K562 (cell line): ENCODE data around the gene ATXN7L2. TPM values are rescaled to one million over a fixed set of nuclear protein-coding genes. Genes with fewer than 3 reads are reported as not detected.

ENCODE experiments used
- ATAC-seq: fragments of 200-7000 bp; cut with Tn5 transposase; 3 replicates; pipeline ENCODE4 v1.9.1; 2020; ENCODE audit warnings: moderate library complexity
- BruUV-seq: library from RNA; stranded (reverse); fragments of 400-500 nt; replicated peaks from 2 replicates; lab custom pipeline; 2021; lab: Mats Ljungman, UMichigan
- CTCF ChIA-PET: fragments of 300-600 bp; formaldehyde crosslinking; extraction: SDS; loops from one replicate; lab custom pipeline; 2021; ENCODE audit warnings: low intra/inter-chr PET ratio; lab: Yijun Ruan, JAX
- POLR2A ChIA-PET: fragments of 300-600, 350-650 bp; sonication (Branson Sonifier 250); formaldehyde crosslinking; extraction: SDS; loops from one replicate; lab custom pipeline; 2021; ENCODE audit warnings: antibody characterized with exemption, inconsistent platforms; lab: Yijun Ruan, JAX
- DNase-seq, 4 experiments: peaks; one replicate each; pipeline versions ENCODE4 v3.0.0 to v3.0.0-alpha.2; 2011 to 2018; ENCODE audit warnings: low spot score in 3 of 4, mixed read lengths in 3 of 4; ENCODE audit errors: extremely low read depth in 1 of 4
- FAIRE-seq: peaks from 2 replicates; lab custom pipeline; 2011; peaks lifted over from hg19 to GRCh38; lab: Jason Lieb, UNC
- H2AFZ ChIP-seq: 2 replicates; pipeline ENCODE4 v1.6.0; 2011; ENCODE audit warnings: low read depth, low read length, control low read depth, inconsistent platforms
- H3K27ac ChIP-seq: fragments of 200-600 bp; 3 replicates; pipeline ENCODE4 v1.8.0; 2011; ENCODE audit warnings: low read depth, mild to moderate bottlenecking, control low read depth, inconsistent platforms, low read length, moderate library complexity, mixed read lengths; ENCODE audit errors: extremely low read depth
- H3K27me3 ChIP-seq, 2 experiments: fragments of 300-600 bp in 1 of 2; 2 replicates in 1 of 2; 3 replicates in 1 of 2; pipeline versions ENCODE4 v1.6.0 to v1.8.0; 2011; ENCODE audit warnings: inconsistent platforms in 2 of 2, low read length in 2 of 2, mild to moderate bottlenecking in 1 of 2, mixed read lengths in 1 of 2, moderate library complexity in 1 of 2; ENCODE audit not compliant: control insufficient read depth in 2 of 2, insufficient read depth in 2 of 2
- H3K36me3 ChIP-seq: fragments of 300-600 bp; 3 replicates; pipeline ENCODE4 v1.8.0; 2011; ENCODE audit warnings: mild to moderate bottlenecking, low read length, inconsistent platforms; ENCODE audit not compliant: control insufficient read depth, insufficient read depth
- H3K4me1 ChIP-seq, 2 experiments: fragments of 200-600 bp in 1 of 2; replicated peaks in 1 of 2; 2 replicates in 1 of 2; 3 replicates in 1 of 2; pipeline versions ENCODE4 v1.5.1 to v1.8.0; 2011; ENCODE audit warnings: inconsistent platforms in 2 of 2, low read length in 2 of 2, mild to moderate bottlenecking in 1 of 2, mixed read lengths in 1 of 2, moderate library complexity in 1 of 2; ENCODE audit not compliant: control insufficient read depth in 2 of 2, insufficient read depth in 2 of 2
- H3K4me2 ChIP-seq: 2 replicates; pipeline ENCODE4 v1.6.1; 2011; ENCODE audit warnings: low read length, control low read depth, inconsistent platforms, mixed read lengths; ENCODE audit not compliant: insufficient read depth
- H3K4me3 ChIP-seq: fragments of 200-600 bp; sonication (generic), shearing (Covaris generic); 2 replicates; pipeline ENCODE4 v1.5.1; 2016; ENCODE audit warnings: control low read depth, inconsistent platforms
- H3K79me2 ChIP-seq: fragments of 200-600 bp; 3 replicates; pipeline ENCODE4 v1.8.0; 2011; ENCODE audit warnings: low read length, inconsistent platforms; ENCODE audit not compliant: control insufficient read depth, insufficient read depth
- H3K9ac ChIP-seq, 2 experiments: 2 replicates each; pipeline versions ENCODE4 v1.6.0 to v1.6.1; 2011; ENCODE audit warnings: low read depth in 2 of 2, low read length in 2 of 2, control low read depth in 1 of 2, inconsistent platforms in 1 of 2, mild to moderate bottlenecking in 1 of 2, mixed read lengths in 1 of 2; ENCODE audit not compliant: insufficient read depth in 1 of 2
- H3K9me1 ChIP-seq: one replicate; pipeline ENCODE4 v1.6.0; 2011; ENCODE audit warnings: inconsistent platforms, mild to moderate bottlenecking, low read length, moderate library complexity; ENCODE audit not compliant: control insufficient read depth, insufficient read depth
- H3K9me3 ChIP-seq: replicated peaks from 2 replicates; pipeline ENCODE4 v1.5.1; 2011; ENCODE audit warnings: low read depth, low read length, inconsistent platforms; ENCODE audit not compliant: control insufficient read depth, insufficient read depth
- H4K20me1 ChIP-seq: replicated peaks from 2 replicates; pipeline ENCODE4 v1.6.1; 2011; ENCODE audit warnings: low read length, inconsistent platforms, mixed read lengths; ENCODE audit not compliant: control insufficient read depth, insufficient read depth
- AFF4 ChIP-seq: sonication (generic); formaldehyde crosslinking; IDR thresholded peaks from 2 replicates; pipeline ENCODE4 v1.8.0; 2023; ENCODE audit warnings: mild to moderate bottlenecking, missing genetic modification reagents
- BHLHE40 ChIP-seq: IDR thresholded peaks from 2 replicates; pipeline ENCODE4 v1.6.1; 2011; ENCODE audit warnings: low read length, improper control_type of control experiment
- CCAR2 ChIP-seq: fragments of 200-400 bp; formaldehyde crosslinking; IDR thresholded peaks from 2 replicates; pipeline ENCODE4 v1.6.1; 2017; ENCODE audit warnings: mild to moderate bottlenecking, low read depth, low read length
- GTF2B ChIP-seq: IDR thresholded peaks from 2 replicates; pipeline ENCODE4 v1.6.1; 2011; ENCODE audit not compliant: insufficient read length; ENCODE audit errors: extremely low read depth
- IRF2 ChIP-seq: sonication (generic); formaldehyde crosslinking; IDR thresholded peaks from 2 replicates; pipeline ENCODE4 v1.8.1; 2022; ENCODE audit warnings: mild to moderate bottlenecking, missing genetic modification reagents
- KAT2B ChIP-seq: IDR thresholded peaks from one replicate; pipeline ENCODE4 v1.6.1; 2012; ENCODE audit warnings: low read depth, mild to moderate bottlenecking, control low read depth, inconsistent platforms, low read length, moderate library complexity
- NCOR1 ChIP-seq: fragments of 450-650 bp; IDR thresholded peaks from 2 replicates; pipeline ENCODE4 v1.6.1; 2016; ENCODE audit warnings: mild to moderate bottlenecking, moderate library complexity
- PHF21A ChIP-seq: fragments of 450-650 bp; IDR thresholded peaks from 2 replicates; pipeline ENCODE4 v1.6.1; 2017; ENCODE audit warnings: low read depth, borderline replicate concordance
- POLR2B ChIP-seq: fragments of 450-650 bp; IDR thresholded peaks from 2 replicates; pipeline ENCODE4 v1.6.1; 2018; ENCODE audit warnings: low read depth; ENCODE audit not compliant: partially characterized antibody
- POLR2G ChIP-seq: fragments of 200-400 bp; formaldehyde crosslinking; IDR thresholded peaks from 2 replicates; pipeline ENCODE4 v1.6.1; 2017; ENCODE audit warnings: low read depth, mild to moderate bottlenecking, antibody characterized with exemption, low read length, moderate library complexity
- RBFOX2 ChIP-seq: fragments of 200-400 bp; formaldehyde crosslinking; IDR thresholded peaks from 2 replicates; pipeline ENCODE4 v1.6.1; 2017; ENCODE audit warnings: low read depth, mild to moderate bottlenecking, low read length, moderate library complexity
- SMARCA4 ChIP-seq: fragments of 450-650 bp; IDR thresholded peaks from 2 replicates; pipeline ENCODE4 v1.6.1; 2016
- TBP ChIP-seq: optimal IDR thresholded peaks from 2 replicates; pipeline ENCODE3; 2011; ENCODE audit warnings: low read depth, low read length, improper control_type of control experiment
- ZBTB7A ChIP-seq: IDR thresholded peaks from 2 replicates; pipeline ENCODE4 v1.6.1; 2011; ENCODE audit warnings: low read depth, mild to moderate bottlenecking, low read length, moderate library complexity, borderline replicate concordance; ENCODE audit not compliant: control insufficient read depth
- ZFP30 ChIP-seq: fragments of 250-450 bp; sonication (Bioruptor Pico); IDR thresholded peaks from 2 replicates; pipeline ENCODE4 v1.8.0; 2022; ENCODE audit warnings: moderate library complexity, mild to moderate bottlenecking, inconsistent platforms, borderline replicate concordance
- ZFP91 ChIP-seq: sonication (generic); formaldehyde crosslinking; IDR thresholded peaks from 2 replicates; pipeline ENCODE4 v1.8.0; 2022; ENCODE audit warnings: mild to moderate bottlenecking, missing genetic modification reagents
- ZNF121 ChIP-seq: sonication (generic); formaldehyde crosslinking; conservative IDR thresholded peaks from 2 replicates; pipeline ENCODE4 v1.8.0; 2022; ENCODE audit warnings: missing genetic modification reagents
- ZNF224 ChIP-seq: sonication (generic); formaldehyde crosslinking; IDR thresholded peaks from 2 replicates; pipeline ENCODE4 v1.8.0; 2022; ENCODE audit warnings: mild to moderate bottlenecking, missing genetic modification reagents
- WGBS: fragments of 100-300 bp; shearing (Covaris generic); methylation state at CpG from one replicate; pipeline ENCODE4 v1.1.6; 2016; ENCODE audit warnings: low coverage, mixed read lengths; ENCODE audit not compliant: insufficient coverage; ENCODE audit errors: missing lambda C conversion rate; 5-methylcytosine and 5-hydroxymethylcytosine counted together
- in situ Hi-C: fragments of 300-500 bp; cut with MboI; formaldehyde crosslinking; loops from 4 replicates; pipeline ENCODE4 v1.15.0; 2018; ENCODE audit warnings: inconsistent platforms, mixed read lengths
- intact Hi-C: fragments of 100-400 bp; cut with micrococcal nuclease; formaldehyde crosslinking; loops from 2 replicates; pipeline ENCODE4 v1.14.2; 2022
- polyA plus RNA-seq, 8 experiments: library from polyadenylated mRNA; depleted of rRNA in 4 of 8; stranded (reverse) in 5 of 8; unstranded in 3 of 8; fragments of >200 nt; fragmentation: Nextera tagmentation in 2 of 8; fragmentation: Illumina TruSeq in 1 of 8; extraction: Ambion mirVana in 2 of 8; extraction: Trizol in 1 of 8; gene quantifications; 2 replicates each; pipeline versions ENCODE4 v1.2.1 to v1.2.3, GENCODE V29; 2011 to 2014; ENCODE audit warnings: inconsistent platforms in 1 of 8, missing spikeins in 1 of 8
- total RNA-seq, 7 experiments: library from RNA; depleted of rRNA in 6 of 7; stranded (reverse); fragments of >200 nt in 6 of 7; fragmentation: Illumina TruSeq in 2 of 7; extraction: Trizol in 2 of 7; gene quantifications; 2 replicates each; pipeline versions ENCODE4 v1.2.1 to v1.2.3, GENCODE V29; 2011 to 2021; ENCODE audit warnings: low replicate concordance in 1 of 7

The ATXN7L2 gene
- total and polyA plus RNA-seq, 9 of the 15 experiments (the other 6 are each of a cell fraction or from before 2014, with no cell fraction given): 0.21 to 10.4 (median 5.8) TPM

GRCh38 chr1:109513110-109513710 lies 29.5 kb downstream of the ATXN7L2 start:
- intact Hi-C loops: no loop called here
- H2AFZ ChIP-seq: no peak overlapping the region
- no peaks in the 10 kb centered on the region for H3K9me1 ChIP-seq
- H3K79me2 ChIP-seq: no peaks in the 10 kb centered on the region
- H3K27ac ChIP-seq: no peak overlapping the region
- no peaks in the 10 kb centered on the region for H3K9me3 ChIP-seq
- no peaks in the 10 kb centered on the region for H3K36me3 ChIP-seq
- ChIA-PET CTCF (no interaction called here), POLR2A (interaction anchor here (0.5 to 1.2 kb wide), 5 partner anchors 9 to 44 kb away, joined by 3 to 4 read pairs (median 4); partner anchors contain the start of gene GNAI3)
- H3K27me3 ChIP-seq: peaks cover 5 to 27% of the 10 kb centered on the region in 2 experiments
- no peak overlapping the region for H3K4me3 ChIP-seq
- FAIRE-seq (no peak), ATAC-seq (no peak), DNase-seq (no peak)
- H3K4me2 ChIP-seq: no peak overlapping the region
- WGBS: 12% methylated on average over 2 of the region's 2 CpGs
- peaks cover 0 to 19% of the 10 kb centered on the region in 2 experiments; a peak in 3 of 5 replicates for H3K4me1 ChIP-seq
- in situ Hi-C loops: no loop called here
- peaks cover 1% of the 10 kb centered on the region; the same call in 1 of the 2 replicates for H4K20me1 ChIP-seq
- H3K9ac ChIP-seq: no peak overlapping the region
- BruUV-seq: no TSS peak
- TF ChIP-seq GTF2B: no peak
- TF ChIP-seq ZNF121 (CRISPR knock-in tag): no peak
- TF ChIP-seq TBP: no peak
- no peak for TF ChIP-seq IRF2 (CRISPR knock-in tag)
- no peak for TF ChIP-seq ZFP91
- no peak for TF ChIP-seq BHLHE40
- no peak for TF ChIP-seq POLR2G
- no peak for TF ChIP-seq KAT2B
- TF ChIP-seq PHF21A: no peak
- TF ChIP-seq ZBTB7A: no peak
- no peak for TF ChIP-seq RBFOX2
- no peak for TF ChIP-seq CCAR2
- no peak for TF ChIP-seq SMARCA4
- no peak for TF ChIP-seq AFF4 (CRISPR knock-in tag)
- TF ChIP-seq POLR2B: no peak
- TF ChIP-seq ZNF224 (CRISPR knock-in tag): no peak
- no peak for TF ChIP-seq NCOR1
- no peak for TF ChIP-seq ZFP30 (CRISPR knock-in tag)
